ENCODE data around the gene PMS1.

DNA sequence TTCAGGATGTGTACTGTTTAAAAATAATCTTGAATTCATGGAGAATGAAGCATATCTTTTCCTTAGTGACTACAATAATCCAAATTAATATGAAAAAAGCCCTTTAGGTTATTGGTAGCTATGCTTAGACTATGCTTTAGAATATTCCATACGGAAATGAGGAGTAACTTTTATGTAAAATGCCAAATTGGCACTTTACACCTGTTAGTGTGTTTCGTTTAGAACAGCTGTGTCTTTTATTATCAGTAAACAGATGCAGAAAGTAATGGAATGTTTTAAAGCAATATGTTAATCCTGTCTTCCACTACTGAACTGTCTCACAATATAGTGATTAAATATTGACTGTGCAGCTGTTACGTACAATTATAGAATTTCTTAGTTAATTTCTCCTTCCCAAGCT lies 129.6 kb downstream of the PMS1 start:
- TF ChIP-seq, protein P1, sequence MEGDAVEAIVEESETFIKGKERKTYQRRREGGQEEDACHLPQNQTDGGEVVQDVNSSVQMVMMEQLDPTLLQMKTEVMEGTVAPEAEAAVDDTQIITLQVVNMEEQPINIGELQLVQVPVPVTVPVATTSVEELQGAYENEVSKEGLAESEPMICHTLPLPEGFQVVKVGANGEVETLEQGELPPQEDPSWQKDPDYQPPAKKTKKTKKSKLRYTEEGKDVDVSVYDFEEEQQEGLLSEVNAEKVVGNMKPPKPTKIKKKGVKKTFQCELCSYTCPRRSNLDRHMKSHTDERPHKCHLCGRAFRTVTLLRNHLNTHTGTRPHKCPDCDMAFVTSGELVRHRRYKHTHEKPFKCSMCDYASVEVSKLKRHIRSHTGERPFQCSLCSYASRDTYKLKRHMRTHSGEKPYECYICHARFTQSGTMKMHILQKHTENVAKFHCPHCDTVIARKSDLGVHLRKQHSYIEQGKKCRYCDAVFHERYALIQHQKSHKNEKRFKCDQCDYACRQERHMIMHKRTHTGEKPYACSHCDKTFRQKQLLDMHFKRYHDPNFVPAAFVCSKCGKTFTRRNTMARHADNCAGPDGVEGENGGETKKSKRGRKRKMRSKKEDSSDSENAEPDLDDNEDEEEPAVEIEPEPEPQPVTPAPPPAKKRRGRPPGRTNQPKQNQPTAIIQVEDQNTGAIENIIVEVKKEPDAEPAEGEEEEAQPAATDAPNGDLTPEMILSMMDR (IDR thresholded peaks at IDR 0.05; ENCODE audit: extremely low read depth in 1 of 2, insufficient read depth in 1 of 2, low read depth in 1 of 2, low read length in 2 of 2), result no peak
- TF ChIP-seq, protein P2, sequence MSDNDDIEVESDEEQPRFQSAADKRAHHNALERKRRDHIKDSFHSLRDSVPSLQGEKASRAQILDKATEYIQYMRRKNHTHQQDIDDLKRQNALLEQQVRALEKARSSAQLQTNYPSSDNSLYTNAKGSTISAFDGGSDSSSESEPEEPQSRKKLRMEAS (IDR thresholded peaks at IDR 0.05; ENCODE audit: insufficient read depth, insufficient read length), result no peak
- TF ChIP-seq EZH2 (IDR thresholded peaks at IDR 0.05; ENCODE audit: borderline replicate concordance, low read depth, low read length, severe bottlenecking) (no peak), POLR2A (IDR thresholded peaks at IDR 0.05; ENCODE audit: low read depth, low read length) (no peak), JUN (IDR thresholded peaks at IDR 0.05; ENCODE audit: borderline replicate concordance, insufficient read depth, insufficient read length, low read depth) (no peak), POLR2AphosphoS5 (IDR thresholded peaks at IDR 0.05; ENCODE audit: insufficient read depth, low read depth, low read length) (no peak)

All from endothelial cell of umbilical vein (primary cell).